ENCODE measurements around the gene CASTOR1.

GRCh38 chr22:30263883-30264282, 25.4 kb downstream of the CASTOR1 start:
- TF ChIP-seq, protein P1, sequence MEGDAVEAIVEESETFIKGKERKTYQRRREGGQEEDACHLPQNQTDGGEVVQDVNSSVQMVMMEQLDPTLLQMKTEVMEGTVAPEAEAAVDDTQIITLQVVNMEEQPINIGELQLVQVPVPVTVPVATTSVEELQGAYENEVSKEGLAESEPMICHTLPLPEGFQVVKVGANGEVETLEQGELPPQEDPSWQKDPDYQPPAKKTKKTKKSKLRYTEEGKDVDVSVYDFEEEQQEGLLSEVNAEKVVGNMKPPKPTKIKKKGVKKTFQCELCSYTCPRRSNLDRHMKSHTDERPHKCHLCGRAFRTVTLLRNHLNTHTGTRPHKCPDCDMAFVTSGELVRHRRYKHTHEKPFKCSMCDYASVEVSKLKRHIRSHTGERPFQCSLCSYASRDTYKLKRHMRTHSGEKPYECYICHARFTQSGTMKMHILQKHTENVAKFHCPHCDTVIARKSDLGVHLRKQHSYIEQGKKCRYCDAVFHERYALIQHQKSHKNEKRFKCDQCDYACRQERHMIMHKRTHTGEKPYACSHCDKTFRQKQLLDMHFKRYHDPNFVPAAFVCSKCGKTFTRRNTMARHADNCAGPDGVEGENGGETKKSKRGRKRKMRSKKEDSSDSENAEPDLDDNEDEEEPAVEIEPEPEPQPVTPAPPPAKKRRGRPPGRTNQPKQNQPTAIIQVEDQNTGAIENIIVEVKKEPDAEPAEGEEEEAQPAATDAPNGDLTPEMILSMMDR (IDR thresholded peaks at IDR 0.05), result no peak
- TF ChIP-seq POLR2A (IDR thresholded peaks at IDR 0.05), result no peak

Data from heart left ventricle (tissue), 13 donors.